DMS53 (cell line): ENCODE results near the gene HS3ST5.

ENCODE experiments used
- DNase-seq: peaks from one replicate; lab custom pipeline; 2025; lab: John Stamatoyannopoulos, UW

The HS3ST5 gene, protein sequence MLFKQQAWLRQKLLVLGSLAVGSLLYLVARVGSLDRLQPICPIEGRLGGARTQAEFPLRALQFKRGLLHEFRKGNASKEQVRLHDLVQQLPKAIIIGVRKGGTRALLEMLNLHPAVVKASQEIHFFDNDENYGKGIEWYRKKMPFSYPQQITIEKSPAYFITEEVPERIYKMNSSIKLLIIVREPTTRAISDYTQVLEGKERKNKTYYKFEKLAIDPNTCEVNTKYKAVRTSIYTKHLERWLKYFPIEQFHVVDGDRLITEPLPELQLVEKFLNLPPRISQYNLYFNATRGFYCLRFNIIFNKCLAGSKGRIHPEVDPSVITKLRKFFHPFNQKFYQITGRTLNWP

DNA sequence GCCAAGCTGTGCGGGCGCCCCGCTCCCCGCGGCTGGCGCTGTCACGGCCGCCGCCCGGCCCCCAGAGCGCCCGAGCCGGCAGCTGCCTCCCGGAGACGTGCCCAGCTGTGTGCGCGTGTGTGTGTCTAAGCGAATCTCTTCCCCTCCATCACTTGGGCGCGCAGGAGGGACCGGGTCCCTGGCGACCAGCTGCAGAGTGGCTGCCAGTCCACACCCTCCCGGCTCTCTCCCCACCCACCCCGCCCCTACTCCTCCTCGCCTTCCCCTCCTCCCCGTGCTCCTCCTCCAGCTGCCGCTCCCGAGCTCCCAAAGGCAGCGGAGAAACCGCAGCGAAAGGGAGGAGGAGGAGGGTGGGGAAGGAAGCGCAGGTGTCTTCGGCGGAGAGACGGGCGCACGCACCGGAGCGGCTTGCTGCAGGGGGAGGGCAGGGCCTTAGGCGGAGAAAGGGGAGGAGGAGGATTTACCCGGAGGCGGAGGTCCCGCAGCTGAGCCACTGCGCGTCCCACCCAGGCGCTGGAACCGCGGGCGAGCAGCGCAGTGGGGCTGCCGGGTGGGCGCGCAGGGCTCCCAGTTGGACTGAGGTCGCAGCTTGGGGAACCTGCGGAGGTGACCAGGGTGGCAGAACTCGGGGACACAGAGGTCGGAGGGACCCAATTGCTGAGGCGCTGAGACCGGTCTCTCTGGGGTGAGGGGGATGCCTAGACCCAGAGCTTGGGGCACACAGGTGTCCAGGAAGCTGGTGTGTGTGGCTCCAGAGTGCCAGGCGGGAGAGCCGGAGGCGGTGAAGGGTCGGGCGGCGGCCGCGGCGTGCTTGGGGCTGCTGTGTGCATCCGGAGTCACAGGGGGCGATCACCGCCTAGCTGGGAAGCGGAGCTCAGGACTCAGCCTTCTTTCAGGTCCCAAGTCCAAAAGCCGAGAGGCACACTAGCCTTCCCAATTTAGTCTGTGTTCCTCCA is at the start of gene HS3ST5:
HS3ST5 (minus strand) TSS at position 198 of the 956 bp plus-strand sequence. CDS start 280,178 bp downstream, outside the sequence.
- peak; percentile 79 for DNase-seq

- DNase-seq: peak; percentile 2
These were observed 47.4 kb upstream of the HS3ST5 start for GRCh38 chr6:114390176-114390575.

GRCh38 chr6:114389111-114389510 is 46.3 kb upstream of the HS3ST5 start:
- no peak for DNase-seq

- no peak for DNase-seq
These were observed 39.6 kb upstream of the HS3ST5 start for GRCh38 chr6:114382406-114382805.

DNA sequence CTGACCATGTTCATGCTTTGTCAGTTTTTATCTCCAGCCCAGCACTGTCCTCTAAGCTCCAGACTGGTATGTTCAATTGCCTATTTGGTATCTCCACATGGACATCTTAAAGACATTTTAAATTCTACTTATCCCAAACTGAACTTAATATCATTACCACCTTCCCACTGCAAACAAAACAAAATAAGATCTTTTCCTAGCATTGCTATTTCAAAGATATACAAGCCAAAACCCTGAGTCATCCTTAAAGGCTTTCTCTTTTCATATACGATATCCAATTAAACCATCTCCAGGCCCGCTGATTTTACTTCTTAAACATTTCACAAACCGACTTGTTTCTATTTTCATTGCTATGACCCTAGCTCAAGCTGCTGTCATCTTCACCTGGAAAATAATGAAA is 35.1 kb upstream of the HS3ST5 start:
- no peak for DNase-seq

DNA sequence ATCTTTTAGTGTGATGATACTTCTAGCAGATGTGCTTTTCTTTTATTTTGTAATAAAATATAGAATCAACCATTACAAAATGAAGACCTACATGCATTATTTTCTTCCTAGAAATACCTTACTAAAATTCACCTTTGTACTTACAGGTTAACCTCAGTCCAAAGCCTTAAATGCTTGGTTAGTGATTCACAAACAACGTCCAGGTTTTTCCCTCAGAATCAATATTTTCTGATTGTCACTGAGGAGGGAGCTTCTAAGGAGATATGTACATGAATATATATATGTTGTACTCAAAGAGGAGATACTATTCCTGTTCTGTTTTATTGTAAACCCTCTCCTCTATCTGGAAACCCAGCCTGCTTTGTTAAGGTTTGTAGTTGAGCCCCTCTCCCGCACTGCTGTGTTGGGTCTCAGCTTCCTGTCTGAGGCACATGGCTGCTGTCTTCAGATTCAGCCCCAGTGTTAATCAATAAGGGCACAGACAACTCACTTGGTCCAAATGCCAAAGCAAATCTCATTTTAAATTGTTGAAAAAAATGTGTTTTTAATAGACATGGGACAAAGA is 33.9 kb upstream of the HS3ST5 start:
- no peak for DNase-seq

- no peak for DNase-seq
These were observed 32.8 kb upstream of the HS3ST5 start for GRCh38 chr6:114375541-114376192.

DNA sequence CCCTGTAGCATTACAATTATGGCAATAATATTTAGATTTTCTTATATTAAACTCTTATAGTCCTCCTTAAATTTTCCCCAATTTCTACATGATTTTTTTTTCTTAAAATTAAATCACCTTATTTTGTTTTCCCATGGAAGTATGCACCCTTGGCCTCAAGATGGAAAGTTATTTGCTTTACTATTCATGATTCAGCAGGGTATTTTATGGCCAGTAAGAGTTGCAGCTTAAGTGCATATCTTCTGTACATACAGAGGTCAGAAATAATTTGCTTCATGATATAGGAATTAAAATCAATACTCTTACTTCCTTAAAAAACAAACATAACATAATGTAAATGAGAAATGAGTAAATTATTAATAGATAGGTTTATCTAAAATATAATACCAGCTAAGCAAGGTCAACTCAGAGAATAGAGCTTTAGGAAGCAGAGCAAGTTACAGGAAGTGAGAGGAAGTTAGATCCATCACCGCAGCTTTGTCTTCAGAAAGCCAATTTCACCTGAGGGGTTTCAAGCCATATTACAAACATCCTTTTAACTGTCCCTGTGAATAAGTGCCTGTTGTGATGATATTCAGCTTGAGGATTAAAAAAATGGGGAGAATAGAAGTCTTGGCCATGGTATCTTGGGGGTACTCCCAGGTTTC is 24.6 kb upstream of the HS3ST5 start:
- DNase-seq: no peak

GRCh38 chr6:114366899-114367298 is 24.1 kb upstream of the HS3ST5 start:
- DNase-seq: peak; percentile 3

- peak; percentile 75 for DNase-seq
These were observed 21.5 kb upstream of the HS3ST5 start for GRCh38 chr6:114364301-114364700.

DNA sequence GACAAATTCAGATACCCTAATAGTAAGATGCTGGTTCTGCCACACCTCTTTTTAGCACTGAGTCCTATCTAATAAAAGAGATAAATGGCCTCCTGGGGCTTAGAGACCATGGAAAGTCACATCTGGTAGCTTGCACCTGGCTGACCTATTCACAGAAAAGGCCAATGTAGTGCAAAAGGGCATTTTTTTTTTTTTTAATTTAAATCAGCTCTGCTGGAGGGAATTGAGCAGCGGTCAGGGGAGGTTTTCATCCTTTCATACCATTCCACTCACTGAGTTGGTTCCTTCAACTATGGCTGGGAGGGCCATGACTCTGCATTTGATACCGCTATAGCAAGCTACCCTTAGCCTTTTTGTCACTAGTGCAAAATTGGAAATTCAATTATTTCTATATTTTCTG is 20.1 kb upstream of the HS3ST5 start:
- DNase-seq: no peak

DNA sequence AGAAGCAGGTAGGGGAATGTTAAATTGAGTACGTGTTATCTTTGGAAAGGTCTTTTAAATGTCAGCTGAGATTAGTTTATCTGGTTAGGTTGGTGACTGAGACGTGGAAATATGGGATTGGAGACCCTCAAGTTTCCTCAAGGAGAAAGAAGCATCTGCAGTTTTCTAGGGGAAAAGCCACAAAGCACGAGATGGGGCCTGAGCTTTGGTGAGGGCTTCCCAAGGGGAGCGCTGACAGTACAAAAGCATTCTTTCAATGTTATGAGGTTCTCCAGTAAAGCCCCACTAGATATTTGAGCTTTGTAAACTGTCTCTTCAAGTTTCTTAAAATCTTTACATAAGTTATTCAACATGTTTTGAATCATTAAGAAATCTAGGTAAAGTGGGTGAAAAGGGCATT is 19.6 kb upstream of the HS3ST5 start:
- DNase-seq: no peak

DNA sequence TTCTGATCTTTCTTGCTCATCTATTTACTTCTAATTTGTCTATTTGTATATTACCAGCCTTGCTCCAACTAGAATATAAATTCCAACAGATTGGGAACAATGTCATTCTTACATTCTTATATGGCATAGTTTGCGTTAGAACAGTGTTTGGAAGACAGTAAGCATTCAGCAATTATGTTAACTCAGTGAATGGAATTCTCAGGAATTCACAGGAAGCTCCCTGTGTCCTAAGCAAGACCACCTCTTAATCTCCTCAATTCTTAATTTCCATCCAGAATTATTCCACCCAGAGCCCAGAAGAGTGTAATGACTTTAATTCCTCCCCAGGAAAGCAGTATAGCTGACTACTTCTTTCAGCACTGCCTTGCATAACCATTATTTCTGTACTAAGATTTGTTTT is 18.2 kb upstream of the HS3ST5 start:
- no peak for DNase-seq

DNA sequence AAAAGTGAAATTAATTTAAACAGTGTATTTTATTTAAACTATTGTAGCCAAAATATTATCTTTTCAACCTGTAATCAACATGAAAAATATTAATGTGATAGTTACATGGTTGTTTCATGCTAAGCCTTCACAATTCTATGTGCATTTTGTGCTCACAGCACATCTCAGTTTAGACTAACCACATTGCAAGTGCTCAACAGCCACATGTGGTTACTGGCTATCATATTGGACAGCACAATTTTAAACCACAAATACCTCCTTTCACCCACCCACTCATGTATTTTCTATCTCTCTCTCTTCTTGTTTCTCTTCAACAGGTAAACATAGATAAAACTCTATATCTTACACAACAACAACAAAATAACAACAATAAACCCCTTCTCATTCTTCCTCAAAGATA is 12.5 kb upstream of the HS3ST5 start:
- DNase-seq: no peak

DNA sequence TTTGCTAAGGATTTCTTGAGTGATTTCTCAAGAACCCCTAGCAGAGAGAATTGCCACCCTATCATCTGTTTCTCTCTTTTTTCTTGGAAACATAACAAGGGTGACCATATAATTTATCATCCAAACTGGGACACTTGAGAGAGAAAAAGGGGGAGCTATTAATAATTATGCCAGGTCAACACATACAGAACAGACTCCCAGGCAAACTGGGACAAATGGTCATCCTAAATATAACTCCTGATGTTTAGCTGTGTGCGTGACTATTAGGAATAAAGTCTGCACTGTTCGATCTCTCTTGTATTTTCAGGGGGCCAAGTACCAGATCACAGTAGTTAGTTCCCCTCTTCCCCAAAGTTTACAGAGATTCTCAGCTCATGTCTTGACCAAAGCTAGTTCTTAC is 11.7 kb upstream of the HS3ST5 start:
- DNase-seq: no peak

- DNase-seq: no peak
These were observed 3.6 kb upstream of the HS3ST5 start for GRCh38 chr6:114346451-114346850.

DNA sequence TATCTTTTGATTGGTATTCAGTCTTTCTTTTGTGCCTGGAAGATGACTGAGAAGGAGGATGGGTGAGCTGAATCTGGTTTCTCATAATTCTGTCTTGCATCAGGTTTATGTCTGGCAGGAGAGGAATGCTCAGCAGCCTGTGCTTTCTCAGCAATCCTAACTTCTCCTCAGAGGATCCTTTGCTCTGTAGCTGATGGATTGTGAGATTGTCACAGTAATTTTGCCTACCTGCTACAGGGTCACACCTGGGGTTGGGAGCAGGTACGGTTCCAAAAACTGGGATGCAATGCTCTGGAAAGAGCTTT is 2.1 kb upstream of the HS3ST5 start:
- no peak for DNase-seq

GRCh38 chr6:114344246-114344970 is 1.6 kb upstream of the HS3ST5 start:
- no peak for DNase-seq

- DNase-seq: no peak
These were observed 940 bp upstream of the HS3ST5 start for GRCh38 chr6:114343782-114344144.

DNA sequence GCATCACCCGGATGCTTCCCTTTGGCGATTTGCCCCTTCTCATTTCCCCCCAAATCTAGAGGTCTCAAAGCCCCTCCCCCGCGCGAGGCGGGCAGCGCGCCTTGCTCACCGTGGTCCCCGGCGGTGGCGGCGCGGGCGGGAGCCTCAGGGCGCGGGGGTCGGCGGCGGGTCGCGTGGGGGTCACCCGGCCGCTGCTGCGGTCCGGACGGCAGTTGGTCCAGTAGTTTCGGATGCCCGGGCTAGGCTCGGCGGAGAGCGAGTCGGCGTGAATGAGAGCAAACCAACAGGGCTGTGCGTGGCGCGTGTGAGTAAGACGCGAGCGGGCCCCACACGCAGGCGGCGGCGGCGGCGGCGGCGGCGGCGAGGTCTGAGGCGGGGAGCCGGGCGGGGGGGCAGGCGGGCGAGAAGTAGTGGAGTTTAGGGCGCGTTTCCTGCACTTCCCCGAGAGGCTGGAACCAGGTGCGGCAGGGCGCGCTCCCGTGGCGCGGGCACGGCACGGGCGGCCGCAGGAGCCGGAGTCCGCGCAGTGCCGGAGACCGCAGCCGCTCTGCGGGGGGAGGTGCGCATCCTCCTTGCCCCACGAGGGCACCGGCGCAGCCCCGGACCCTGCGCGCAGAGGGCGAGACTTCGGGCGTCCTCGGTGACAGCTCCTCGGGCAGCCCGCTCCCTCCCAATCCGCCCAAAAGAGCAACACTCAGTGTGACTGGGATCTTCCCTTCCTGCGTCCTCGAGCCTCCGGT is 567 bp downstream of the HS3ST5 start:
- DNase-seq: peak; percentile 72

GRCh38 chr6:114339706-114340105 is 3.1 kb downstream of the HS3ST5 start:
- peak; percentile 10 for DNase-seq
